ENCODE data around the gene CADPS2.

Gene CADPS2

DNA sequence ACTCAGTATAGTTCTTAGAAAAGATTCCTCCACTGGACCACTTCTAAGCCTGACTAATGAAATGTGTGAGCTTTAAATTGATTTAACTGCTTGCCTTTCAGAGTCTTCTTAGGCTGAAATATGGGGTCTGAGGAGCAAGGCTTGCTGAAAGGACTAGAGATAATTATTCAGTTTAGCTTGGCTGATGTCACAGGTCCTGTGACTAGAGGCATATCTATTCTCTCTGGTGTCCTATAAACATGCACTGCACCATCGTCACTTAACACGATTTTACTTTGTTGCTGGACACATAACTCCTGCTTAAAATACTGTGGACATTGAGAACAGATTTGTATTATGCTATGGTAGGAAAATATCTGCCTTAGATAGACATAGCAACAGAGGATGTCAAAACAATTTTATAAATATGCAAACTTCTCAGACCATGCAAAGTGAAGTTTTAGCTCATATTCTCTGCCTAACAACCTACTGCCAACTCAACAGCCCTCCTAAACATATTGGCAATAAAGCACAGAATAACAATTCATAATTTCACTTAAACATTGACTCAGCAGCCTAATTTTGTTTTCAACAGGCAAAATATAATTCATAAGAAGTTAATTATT lies 267.6 kb downstream of the CADPS2 start:
- in situ Hi-C loops (cut with MboI; ENCODE audit: low sequenced_read_pairs): no loop called here

DNA sequence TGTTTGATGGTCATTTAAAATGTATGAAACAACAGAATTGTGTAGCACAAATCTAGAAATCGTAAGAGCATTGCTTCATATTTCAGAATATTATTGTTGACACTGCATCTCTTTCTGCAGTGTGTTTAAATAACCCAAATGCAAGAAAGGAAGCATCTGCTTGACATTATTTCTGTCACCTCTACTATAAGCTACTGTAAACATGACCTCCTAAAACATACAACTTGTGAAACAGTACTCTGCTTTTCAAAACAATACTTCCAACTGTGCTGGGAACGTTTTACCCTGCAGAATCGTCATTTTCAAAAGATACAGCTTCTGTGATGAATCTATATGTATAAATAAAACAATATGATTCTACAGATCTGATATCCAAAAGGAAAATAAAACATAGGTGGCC lies 269.3 kb downstream of the CADPS2 start:
- in situ Hi-C loops (cut with MboI; ENCODE audit: low sequenced_read_pairs): no loop called here

DNA sequence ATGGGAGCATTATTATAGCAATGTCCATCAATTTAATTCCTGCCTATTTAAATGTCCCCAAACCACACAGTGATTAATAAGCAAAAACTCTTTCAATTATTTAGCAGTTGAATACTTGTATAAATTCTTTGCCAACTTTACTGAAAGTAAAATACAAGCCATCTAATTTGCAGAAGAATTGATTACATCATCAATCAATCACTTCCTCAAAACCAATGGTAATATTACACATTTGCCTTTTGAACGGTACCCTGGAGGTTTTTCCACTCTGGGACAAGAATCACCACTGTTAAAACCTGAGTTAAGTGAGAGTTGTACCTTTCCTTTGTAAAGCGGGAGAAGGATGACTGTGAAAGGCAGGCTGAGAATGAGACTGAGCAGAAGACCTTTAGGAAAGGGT lies 280.3 kb downstream of the CADPS2 start:
- in situ Hi-C loops (cut with MboI; ENCODE audit: low sequenced_read_pairs): no loop called here

DNA sequence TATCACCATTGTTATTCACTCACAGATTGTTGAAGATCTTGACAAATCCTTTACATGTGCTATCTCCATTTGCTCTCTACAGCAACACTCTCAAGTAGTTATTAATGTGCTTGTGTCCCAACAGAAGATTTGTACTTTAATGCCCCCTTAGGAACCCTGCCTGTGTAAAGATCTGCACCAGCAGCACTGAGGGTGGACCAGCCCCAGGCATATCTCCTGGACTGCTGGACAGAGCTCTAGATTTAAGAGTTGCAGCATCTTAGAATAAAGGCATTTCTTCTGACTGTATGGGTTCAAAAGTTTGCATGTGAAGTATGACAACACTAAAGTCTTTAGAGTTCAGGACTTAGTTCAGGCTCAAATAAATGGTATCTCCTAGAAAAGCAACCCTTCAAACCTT lies 282.0 kb downstream of the CADPS2 start:
- in situ Hi-C loops (cut with MboI; ENCODE audit: low sequenced_read_pairs): no loop called here

DNA sequence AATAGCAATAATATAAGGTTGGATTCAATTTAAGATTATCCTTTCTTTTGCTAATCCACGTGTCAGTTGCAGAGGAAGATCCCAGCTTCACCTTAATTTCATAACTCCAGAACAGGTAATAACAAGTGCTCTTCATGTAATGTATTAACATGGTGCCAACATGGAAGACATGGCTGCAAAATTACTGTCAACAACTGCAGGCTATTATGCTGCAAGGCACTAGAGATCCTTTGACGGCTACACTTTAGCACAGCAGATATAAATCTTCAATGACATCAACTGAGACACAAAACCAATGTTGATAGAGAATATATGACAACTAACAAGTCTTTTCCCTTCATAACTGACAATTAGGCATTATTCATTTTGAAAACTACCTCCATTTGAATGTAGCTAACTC lies 283.5 kb downstream of the CADPS2 start:
- in situ Hi-C loops (cut with MboI; ENCODE audit: low sequenced_read_pairs): no loop called here

DNA sequence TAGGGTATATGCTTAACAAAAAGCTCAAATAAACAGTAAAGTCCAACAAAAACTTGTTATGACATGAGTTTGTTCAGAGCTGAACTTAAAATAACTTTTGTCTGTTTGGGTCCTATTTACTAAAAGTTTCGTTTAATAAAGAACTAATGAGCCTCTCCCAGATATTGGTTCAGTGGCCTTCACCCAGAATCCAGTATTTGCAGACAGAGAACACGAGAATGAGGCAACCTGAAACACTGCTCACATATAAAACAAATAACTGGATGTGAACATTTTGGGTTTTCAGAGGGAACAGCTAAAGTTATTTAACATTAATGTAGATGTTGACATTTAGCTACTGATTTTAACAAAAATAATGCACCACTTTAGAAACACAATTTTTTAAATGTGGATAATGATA lies 285.6 kb downstream of the CADPS2 start:
- in situ Hi-C loops (cut with MboI; ENCODE audit: low sequenced_read_pairs): no loop called here

DNA sequence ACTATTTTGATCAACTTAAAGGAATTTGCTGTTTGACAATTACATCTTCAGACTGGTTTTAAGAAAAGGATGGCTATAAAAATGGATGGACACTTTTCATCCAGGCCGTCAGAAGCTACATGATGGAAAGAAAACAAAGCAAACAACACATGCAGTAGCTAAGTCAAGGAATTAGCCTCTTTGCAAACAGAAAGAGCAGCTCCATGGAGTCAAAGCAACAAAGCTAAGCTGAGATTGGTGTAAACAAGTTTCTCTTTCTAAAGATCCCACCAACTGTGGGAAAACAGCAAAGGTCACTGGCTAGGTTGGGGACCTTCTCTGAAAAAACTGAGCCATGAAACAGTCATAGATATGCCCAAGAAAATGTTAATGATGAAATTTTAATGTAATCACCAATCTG lies 286.2 kb downstream of the CADPS2 start:
- in situ Hi-C loops (cut with MboI; ENCODE audit: low sequenced_read_pairs): no loop called here

DNA sequence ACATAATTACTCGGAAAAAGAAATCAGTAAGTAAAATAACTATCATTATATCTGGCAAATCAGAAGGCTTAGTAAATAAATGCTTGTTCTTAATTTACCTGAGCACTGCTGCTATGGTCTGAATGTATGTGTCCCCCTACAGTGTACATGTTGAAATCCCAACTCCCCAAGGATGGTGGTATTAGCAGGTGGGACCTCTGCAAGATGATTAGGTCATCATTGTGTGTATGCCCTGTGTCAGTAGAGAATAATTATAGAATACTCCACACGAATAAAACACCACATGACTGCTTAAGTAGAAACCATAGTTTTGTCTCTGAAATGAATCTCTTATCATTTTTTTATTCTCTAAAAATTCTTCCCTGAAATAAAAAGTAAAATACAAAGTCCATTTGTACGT lies 289.0 kb downstream of the CADPS2 start:
- in situ Hi-C loops (cut with MboI; ENCODE audit: low sequenced_read_pairs): no loop called here

DNA sequence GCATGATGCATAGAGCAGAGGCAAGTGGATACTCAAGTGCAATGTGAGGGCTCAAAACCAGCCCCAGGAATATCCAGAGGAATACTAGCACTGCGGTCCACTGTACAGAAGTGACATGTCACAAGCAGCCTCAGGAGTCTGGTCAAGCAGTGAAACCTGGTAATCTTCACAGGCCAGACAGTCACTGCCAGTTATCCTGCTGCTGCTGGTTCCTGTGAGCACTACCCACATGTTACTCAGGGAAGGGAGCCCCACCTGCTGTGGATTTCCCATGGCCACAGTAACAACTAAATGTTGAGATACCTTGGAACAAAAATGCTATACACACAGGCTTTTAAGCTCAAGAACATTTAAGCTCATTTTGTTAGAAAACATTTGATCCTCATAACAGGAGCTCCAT lies 290.4 kb downstream of the CADPS2 start:
- in situ Hi-C loops (cut with MboI; ENCODE audit: low sequenced_read_pairs): no loop called here

DNA sequence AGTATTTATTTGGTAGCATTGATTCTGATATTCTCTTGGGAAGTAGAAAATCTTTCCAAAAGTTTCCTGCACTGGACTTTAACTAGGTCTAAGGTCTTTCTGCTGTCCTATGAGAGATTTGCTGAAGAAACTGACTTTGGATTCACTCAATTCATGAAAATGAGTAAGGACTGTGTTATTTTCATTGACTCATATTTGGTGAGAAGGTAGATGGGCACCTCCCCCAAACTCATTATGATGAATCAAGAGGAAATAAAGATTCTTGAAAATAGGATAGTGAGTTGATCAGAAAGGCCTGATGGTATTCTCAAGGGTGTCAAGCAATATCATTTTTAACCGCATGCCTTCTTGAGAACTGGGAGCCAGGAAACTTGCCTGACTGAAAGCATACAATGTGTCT lies 297.6 kb downstream of the CADPS2 start:
- in situ Hi-C loops (cut with MboI; ENCODE audit: low sequenced_read_pairs): no loop called here

DNA sequence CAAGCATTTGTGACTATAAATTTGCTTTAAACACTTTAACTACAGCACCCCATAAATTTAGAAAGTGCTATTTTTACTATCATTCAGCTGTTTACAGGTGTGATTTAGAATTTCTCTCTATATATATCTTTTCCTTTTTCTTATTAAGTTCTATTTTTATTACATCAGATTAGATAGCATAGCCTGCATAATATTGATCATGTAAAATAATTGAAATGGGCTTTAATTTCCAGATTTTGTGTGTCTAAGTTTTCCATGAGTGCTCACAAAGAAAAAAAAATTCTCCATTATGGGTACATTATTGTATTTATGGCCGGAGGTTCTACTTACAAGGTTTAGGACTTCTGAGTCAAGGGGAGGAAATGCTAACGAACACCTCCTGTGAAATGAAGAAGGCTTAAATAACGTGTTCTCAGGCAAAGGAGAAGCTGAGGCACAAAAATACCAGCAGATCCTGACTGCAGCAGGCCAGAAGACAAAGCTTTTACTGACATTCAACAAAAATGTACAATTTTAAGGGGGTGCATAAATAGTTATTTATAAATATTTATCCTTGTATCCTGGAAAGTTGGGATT lies 301.5 kb downstream of the CADPS2 start:
- in situ Hi-C loops (cut with MboI; ENCODE audit: low sequenced_read_pairs): no loop called here

DNA sequence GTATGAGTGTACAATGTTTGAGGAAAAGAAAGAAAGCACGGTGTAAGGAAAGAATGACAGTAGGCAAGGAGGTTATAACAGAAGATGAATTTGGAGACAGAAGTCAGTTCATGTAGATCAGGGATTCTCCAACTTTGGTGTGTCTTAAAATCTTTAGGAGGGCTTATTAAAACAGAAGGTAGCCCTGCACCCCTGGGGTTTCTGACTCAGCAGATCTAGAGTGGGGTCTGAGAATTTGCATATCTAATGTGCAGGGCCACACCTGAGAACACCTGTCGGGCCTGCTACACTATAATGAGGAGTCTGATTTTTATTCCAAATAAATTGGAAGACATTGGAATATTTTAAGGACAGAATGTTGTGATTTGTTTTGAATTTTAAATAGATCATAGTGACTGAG lies 307.9 kb downstream of the CADPS2 start:
- in situ Hi-C loops (cut with MboI; ENCODE audit: low sequenced_read_pairs): no loop called here

DNA sequence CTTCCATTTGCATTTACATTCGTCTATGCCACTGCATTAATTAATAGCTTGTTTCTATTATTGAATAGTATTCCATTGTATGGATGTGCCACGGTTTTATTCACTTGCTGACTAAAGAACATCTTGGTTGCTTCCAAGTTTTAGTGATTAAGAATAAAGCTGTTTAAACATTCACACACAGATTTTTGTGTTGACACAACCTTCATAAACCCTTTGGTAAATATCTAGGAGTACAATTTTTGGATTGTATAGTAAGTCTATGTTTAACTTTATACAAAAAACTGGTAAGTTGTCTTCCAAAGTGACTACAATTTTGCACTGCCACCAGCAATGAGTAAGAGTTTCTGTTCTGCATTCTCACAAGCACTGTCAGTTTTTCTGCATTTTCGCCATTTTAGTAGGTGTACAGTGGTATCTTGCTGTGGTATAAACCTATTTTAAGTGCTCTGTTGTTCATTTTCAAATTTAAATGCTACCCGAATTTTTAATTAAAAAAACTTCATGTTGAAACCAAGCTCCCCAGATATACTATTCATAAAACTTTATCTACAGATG lies 308.7 kb downstream of the CADPS2 start:
- in situ Hi-C loops (cut with MboI; ENCODE audit: low sequenced_read_pairs): no loop called here

DNA sequence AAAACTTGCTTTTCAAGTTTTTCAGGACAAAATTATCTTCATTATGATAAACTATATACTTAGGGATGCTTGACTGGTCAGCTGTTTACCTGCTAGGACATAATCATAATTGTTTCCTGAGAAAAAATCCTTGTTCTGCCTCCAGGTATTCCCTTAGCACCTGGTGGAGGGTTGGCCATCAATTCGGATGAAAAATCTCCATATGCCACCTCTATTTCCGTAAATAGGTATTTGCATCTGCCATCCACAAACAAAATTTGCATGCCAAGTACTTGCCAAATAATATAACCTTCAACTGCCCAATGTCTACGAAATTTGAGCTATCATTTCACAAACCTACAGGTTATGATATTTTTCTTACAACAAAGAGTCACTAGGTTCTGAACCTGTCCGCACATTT lies 313.6 kb downstream of the CADPS2 start:
- in situ Hi-C loops (cut with MboI; ENCODE audit: low sequenced_read_pairs): no loop called here

DNA sequence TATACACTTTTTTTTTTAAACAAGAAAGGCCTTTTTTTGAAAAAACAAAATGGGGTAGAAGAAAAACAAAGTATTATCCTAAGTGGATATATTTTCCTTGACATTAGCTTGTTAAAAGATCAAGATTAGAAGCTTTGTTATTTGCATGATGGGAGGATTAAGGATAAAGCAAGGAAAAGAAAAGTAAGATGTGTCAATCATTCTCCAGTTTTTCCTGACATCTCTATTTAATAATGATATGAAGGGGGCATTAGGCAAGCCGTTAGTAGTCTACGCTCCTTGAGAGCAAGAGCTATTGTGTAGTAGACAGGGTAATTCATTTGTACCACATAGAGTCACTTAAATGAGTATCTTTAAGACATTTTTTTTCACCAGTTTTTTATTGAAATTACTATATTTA lies 324.9 kb downstream of the CADPS2 start:
- in situ Hi-C loops (cut with MboI; ENCODE audit: low sequenced_read_pairs): no loop called here

DNA sequence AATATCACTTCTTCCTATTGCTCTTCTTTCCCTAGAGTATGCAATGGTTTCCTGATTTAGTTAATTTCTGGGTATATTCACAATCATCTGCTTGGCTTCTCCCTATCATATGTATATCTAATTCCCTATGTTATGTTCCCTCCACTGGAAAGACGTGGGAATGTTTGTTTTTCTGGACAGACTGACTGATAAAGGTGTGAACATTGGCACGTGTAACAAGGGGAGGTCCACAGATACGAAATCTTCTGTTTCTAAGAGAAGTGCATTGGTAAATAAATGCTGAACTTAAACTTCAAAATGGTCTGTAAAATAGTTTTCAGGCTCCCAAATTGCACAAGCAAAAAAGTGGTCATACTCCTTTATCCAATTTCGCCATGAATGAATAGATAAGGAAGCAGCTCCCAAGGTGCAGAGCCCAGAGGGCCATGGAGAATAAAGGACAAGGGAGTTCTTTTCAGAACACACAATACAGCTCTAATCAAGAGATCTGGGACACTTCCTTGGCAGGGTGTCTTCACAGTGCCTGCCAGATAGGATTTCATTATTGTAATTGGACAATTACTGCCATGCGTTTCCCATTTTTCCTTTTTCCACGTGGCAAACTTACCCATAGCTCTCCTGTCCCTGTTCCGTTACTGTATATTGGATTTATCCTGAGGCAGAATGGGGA lies 329.3 kb downstream of the CADPS2 start:
- in situ Hi-C loops (cut with MboI; ENCODE audit: low sequenced_read_pairs): no loop called here

DNA sequence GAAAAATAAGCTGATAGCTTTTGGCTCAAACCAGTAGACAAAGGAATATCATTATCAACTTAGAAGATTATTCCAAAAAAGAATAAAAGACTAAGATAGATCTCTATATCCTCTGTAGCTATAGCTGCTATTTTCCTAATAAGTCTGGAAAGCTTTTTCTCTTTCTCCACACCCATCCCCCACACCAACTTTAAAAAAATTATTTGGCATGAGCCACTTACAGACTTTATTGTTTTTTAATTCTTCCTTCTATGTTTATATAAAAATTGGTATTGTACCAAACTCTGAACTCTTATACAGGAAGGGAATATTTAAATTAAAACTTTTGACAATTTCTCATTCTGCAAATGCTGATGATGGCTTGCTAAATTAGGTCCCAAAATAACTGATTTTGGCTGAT lies 330.0 kb downstream of the CADPS2 start:
- in situ Hi-C loops (cut with MboI; ENCODE audit: low sequenced_read_pairs): no loop called here

DNA sequence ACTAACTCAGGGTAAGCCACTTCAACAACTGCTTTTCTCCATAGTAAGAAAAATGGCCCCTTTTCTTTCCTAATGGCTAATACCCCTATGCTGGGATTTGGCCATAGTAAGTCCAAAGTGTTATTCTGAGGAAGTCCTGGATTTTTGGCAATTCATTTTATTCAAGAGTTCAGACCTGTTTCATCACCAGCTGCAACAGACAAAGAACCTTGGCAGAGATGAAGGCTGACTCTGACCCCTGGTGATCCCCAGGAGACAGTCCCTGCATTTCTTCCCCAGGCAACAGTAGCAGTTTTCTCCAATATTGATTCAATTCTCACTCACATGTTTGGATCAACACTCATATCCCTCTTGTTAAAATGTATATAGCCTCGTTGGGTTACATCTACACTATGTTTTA lies 332.5 kb downstream of the CADPS2 start:
- in situ Hi-C loops (cut with MboI; ENCODE audit: low sequenced_read_pairs): no loop called here

DNA sequence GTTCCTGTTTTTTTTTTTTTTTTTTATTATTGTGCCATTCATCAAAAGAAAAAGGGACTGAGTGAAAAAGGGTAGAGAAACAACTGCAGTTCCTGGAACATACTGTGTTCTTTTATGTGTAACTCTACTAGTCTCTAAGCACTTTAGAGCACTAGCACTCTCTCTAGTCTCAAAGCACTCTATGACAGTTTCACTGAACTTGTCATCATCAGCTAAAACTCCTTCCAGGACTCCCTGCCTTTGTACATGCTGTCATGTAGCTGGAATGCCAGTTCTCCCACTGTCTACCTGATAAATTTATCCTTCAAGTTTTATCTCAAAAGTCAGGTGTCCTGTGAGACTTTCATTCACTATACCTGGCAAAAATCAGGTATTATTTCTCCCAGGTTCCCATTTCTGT lies 333.5 kb downstream of the CADPS2 start:
- in situ Hi-C loops (cut with MboI; ENCODE audit: low sequenced_read_pairs): no loop called here

DNA sequence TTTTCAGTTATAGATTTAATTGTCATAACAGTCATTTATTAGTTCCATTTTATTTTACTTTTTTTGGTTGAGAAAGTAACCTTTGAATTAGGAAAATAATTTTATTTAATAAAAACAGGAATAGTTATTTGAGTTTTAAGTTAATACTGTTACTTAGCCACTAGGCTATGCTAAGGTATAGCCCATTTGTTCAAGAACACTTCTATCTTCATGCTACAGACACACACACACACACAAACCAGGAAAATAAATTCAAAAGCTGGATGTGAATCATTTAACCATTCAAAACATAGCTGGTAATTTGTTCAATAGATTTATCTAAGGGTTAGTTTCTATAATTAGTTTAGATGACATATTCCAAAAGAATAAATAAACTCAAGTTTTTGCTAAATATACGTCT lies 335.7 kb downstream of the CADPS2 start:
- in situ Hi-C loops (cut with MboI; ENCODE audit: low sequenced_read_pairs): no loop called here

DNA sequence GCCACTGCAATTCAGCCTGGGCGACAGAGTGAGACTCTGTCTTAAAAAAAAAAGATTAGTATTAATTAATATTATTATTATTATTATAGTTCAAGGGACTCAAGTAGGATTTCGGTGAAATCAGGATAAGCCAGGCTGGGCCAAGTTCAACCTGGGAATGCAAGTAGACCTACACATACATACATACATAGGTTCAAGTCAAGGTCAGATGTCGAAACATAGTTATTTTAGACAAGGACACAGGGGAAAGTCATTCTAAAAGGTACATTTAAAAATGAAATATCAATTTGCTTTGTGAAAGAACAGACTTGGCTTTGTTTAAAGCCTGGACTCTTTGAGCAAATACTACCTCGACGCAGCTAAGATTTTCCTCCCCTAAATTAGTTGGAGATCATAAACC lies 336.7 kb downstream of the CADPS2 start:
- in situ Hi-C loops (cut with MboI; ENCODE audit: low sequenced_read_pairs): loop anchor here (25.0 kb wide), 1 partner anchor 337 kb away; no protein-coding TSS in a partner anchor

DNA sequence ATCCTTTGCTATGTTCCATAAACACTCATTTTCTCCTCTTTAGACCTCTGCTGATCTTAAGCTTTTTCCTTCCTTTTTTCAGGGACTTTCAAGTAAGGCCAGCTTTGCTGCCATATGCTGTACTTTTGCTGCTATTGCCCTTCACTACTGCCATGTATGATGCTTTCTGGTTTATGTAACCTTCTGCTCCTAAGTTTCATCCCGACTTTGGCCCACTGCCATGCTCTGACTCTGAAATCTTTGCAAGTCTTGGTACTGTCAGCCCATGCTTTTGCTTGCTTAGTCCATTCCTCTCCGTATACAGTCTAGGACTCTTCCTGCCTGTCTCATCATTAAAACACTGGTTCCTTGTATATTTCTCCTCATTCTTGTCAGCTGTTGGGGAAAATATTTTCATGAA lies 339.8 kb downstream of the CADPS2 start:
- in situ Hi-C loops (cut with MboI; ENCODE audit: low sequenced_read_pairs): loop anchor here (25.0 kb wide), 1 partner anchor 334 kb away; no protein-coding TSS in a partner anchor

Measured in HL-60/S4 (cell line).